Measurements from ENCODE around the gene TTI1.
A peak's percentile ranks its signal among the peaks of the same experiment; 100 is the strongest.
"Not testable (repeated sequence)": the region's sequence is repeated elsewhere in the genome, so short reads cannot be mapped to it uniquely, and the experiment has no call there.

The TTI1 gene

GRCh38 chr20:37971561-37972127 is 61.6 kb downstream of the TTI1 start:
- DNase-seq (ENCODE audit: low read depth), result no peak
- TF ChIP-seq, protein P1, sequence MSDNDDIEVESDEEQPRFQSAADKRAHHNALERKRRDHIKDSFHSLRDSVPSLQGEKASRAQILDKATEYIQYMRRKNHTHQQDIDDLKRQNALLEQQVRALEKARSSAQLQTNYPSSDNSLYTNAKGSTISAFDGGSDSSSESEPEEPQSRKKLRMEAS (IDR thresholded peaks at IDR 0.05; ENCODE audit: low read depth, low read length), result no peak
- TF ChIP-seq MYC (IDR thresholded peaks at IDR 0.05; ENCODE audit: low read depth, low read length), result no peak
- TF ChIP-seq, protein P2, sequence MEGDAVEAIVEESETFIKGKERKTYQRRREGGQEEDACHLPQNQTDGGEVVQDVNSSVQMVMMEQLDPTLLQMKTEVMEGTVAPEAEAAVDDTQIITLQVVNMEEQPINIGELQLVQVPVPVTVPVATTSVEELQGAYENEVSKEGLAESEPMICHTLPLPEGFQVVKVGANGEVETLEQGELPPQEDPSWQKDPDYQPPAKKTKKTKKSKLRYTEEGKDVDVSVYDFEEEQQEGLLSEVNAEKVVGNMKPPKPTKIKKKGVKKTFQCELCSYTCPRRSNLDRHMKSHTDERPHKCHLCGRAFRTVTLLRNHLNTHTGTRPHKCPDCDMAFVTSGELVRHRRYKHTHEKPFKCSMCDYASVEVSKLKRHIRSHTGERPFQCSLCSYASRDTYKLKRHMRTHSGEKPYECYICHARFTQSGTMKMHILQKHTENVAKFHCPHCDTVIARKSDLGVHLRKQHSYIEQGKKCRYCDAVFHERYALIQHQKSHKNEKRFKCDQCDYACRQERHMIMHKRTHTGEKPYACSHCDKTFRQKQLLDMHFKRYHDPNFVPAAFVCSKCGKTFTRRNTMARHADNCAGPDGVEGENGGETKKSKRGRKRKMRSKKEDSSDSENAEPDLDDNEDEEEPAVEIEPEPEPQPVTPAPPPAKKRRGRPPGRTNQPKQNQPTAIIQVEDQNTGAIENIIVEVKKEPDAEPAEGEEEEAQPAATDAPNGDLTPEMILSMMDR (IDR thresholded peaks at IDR 0.05; ENCODE audit: low read depth, low read length), result no peak
- TF ChIP-seq POLR2A (IDR thresholded peaks at IDR 0.05; ENCODE audit: extremely low read depth, insufficient read length), result no peak
- H3K4me3 ChIP-seq (ENCODE audit: low read depth, low read length), result no peak overlapping the region

DNA sequence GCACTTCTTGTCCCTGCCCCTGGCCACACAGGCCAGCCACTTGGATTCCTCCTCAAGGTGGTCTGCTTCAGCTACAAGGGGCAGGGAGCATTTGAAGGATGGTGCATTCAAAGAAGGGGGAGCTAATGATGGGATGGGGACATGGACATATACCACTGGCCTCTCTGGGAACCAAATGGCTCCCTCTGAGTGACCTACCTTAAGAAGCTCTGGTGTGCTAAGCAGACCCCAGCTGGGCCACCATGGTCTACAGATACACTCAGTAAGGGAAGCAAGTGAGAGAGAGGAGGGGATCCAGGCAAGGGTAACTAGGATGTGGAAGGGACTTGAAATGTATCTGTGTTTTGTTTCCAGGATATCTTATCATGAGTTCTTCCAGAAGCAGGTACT is 62.4 kb downstream of the TTI1 start:
- TF ChIP-seq, protein P2 (IDR thresholded peaks at IDR 0.05; ENCODE audit: low read depth, low read length), result no peak
- TF ChIP-seq POLR2A (IDR thresholded peaks at IDR 0.05; ENCODE audit: extremely low read depth, insufficient read length) (no peak), MYC (IDR thresholded peaks at IDR 0.05; ENCODE audit: low read depth, low read length) (no peak)
- no peak overlapping the region for H3K4me3 ChIP-seq (ENCODE audit: low read depth, low read length)
- no peak for DNase-seq (ENCODE audit: low read depth)

DNA sequence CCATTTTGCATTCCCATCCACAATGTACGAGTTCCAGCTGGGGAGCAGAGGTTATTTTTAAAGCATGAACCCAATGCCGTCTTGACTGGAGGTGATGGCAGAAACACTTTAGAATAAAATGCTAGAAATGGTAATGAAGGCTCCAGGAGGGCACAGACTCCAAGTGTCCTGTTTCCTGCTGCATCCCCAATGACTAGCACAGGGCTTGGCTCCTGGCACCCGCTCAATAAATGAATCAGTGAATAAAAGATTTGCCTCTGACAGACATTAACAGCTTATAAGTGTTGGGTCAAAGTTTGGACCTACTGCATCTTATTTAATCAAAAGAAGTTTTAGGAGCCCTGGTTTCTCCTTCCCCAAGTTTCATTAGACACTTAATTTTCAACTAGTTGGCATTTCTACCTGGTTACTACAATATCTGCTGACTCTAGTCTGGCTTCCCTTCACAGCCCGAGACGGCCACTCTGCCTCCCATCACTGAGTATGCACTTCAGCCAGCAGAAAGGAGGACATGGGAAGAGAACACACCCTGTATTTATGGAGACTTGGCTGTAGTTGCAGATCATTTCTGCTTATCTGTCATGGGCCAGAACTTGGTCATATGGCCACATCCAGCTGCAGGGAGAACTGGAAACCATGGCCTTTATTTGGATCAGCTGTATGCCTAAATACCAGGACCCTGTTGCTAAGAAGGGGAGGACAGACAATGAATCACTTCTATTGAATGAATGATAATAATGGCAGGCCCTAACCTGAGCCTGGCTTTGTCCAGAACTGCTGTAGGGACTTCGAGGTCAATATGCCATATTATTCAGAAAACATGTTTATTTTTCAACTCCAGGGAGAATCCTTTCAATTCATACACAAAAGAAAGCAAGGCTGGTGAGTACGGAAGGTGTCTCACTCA is 63.1 kb downstream of the TTI1 start:
- no peak for DNase-seq (ENCODE audit: low read depth)

DNA sequence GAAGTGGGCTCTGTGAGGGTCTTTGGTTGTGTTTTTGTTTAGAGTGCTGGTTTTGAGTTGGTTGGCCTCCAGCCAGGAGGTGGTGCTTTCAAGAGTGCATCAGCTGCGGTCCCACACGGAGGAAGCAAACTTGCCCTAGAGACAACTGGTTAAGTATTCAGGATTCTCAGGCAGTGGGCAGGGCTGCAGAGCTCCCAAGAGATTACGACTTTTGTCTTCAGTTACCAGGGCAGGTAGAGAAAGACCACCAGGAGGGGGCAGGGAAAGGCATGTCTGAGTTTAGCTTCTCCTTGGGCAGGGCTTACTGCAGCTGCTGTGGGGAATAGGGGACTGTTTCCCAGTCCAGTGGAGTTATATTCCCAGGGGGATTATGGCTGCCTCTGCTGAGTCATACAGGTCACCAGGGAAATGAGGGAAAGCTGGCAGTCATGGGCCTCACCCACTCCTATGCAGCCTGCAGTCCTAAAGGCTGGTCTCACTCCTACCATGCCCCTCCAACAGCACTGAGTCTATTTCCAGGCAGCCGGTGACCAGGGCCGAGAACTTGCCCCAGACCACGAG is 64.3 kb downstream of the TTI1 start:
- peak; percentile 60 for DNase-seq (ENCODE audit: low read depth)
- TF ChIP-seq, protein P1 (IDR thresholded peaks at IDR 0.05; ENCODE audit: low read depth, low read length), result no peak
- no peak for TF ChIP-seq MYC (IDR thresholded peaks at IDR 0.05; ENCODE audit: low read depth, low read length)
- TF ChIP-seq, protein P2 (IDR thresholded peaks at IDR 0.05; ENCODE audit: low read depth, low read length), result no peak
- TF ChIP-seq POLR2A (IDR thresholded peaks at IDR 0.05; ENCODE audit: extremely low read depth, insufficient read length), result no peak
- H3K4me3 ChIP-seq (ENCODE audit: low read depth, low read length), result no peak overlapping the region

More for the DNA sequence above, 63.1 kb downstream of the TTI1 start:
- H3K4me3 ChIP-seq (ENCODE audit: low read depth, low read length), result no peak overlapping the region
- TF ChIP-seq MYC (IDR thresholded peaks at IDR 0.05; ENCODE audit: low read depth, low read length) (no peak), POLR2A (IDR thresholded peaks at IDR 0.05; ENCODE audit: extremely low read depth, insufficient read length) (no peak)

DNA sequence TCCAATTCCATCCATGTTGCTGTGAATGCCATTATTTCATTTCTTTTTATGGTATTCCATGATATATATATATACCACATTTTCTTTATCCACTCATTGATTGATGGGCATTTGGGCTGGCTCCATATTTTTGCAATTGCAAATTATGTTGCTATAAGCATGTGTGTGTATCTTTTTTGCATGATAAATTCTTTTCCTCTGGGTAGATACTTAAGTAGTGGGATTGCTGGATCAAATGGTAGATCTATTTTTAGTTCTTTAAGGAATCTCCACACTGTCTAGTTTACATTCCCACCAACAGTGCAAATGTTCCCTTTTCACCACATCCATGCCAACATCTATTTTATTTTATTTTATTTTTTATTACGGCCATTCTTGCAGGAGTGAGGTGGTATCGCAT is 69.8 kb downstream of the TTI1 start:
- H3K4me3 ChIP-seq (ENCODE audit: low read depth, low read length); DNase-seq (ENCODE audit: low read depth): not testable (repeated sequence)

DNA sequence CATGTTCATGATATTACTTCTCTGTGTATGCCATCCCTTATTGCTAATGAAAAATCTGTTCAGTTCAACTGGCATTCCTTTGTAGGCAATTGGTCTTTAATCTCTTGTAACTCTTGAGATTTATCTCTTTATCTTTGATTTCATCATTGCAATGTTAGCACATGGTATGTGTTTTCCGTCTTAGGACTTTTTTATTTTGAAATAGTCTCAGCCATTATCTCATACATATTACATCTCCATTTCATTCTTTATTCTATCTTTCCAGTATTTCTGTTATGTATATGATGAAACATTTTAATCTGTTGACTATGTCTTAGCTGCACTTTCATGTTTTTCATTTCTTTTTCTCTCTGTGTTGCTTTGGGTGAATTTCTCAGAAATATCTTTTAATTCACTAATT is 72.2 kb downstream of the TTI1 start:
- H3K4me3 ChIP-seq (ENCODE audit: low read depth, low read length), result no peak overlapping the region
- DNase-seq (ENCODE audit: low read depth), result no peak
- TF ChIP-seq, protein P1 (IDR thresholded peaks at IDR 0.05; ENCODE audit: low read depth, low read length), result no peak
- TF ChIP-seq, protein P2 (IDR thresholded peaks at IDR 0.05; ENCODE audit: low read depth, low read length), result no peak
- no peak for TF ChIP-seq POLR2A (IDR thresholded peaks at IDR 0.05; ENCODE audit: extremely low read depth, insufficient read length)
- TF ChIP-seq MYC (IDR thresholded peaks at IDR 0.05; ENCODE audit: low read depth, low read length), result no peak
